GM15510 (cell line): ENCODE data around the gene PSAPL1.

Source experiments
- POLR2A ChIP-seq: IDR thresholded peaks from 3 replicates; pipeline ENCODE4 v1.6.1; 2011; ENCODE audit warnings: borderline replicate concordance; ENCODE audit not compliant: insufficient read length; ENCODE audit errors: extremely low read depth

Gene PSAPL1

DNA sequence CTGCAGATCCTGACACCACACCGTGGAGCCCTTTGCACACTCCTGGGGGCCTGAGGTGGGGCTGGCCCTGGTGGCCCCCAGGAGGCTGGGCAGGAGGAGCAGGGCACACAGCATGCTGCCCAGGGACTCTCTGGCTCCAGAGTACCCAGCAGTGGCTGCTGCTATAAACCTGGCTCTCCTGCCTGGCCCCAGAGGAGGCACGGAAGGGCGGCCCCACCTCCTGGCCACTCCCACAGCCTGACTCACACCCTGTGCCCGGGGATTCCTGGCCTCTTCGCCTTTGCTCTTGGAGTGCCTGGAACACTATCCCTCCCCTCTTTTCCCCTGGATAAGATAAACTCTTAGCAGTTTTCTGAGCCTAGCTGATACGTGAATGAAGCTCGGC lies at the start of gene PSAPL1:
Gene PSAPL1 (minus strand): TSS at position 165 of the 385 bp plus-strand sequence. CDS start 51 bp downstream, at position 114.
- TF ChIP-seq POLR2A: no peak

- TF ChIP-seq POLR2A: no peak
Observed at GRCh38 chr4:7481227-7481626, 46.5 kb upstream of the PSAPL1 start.

GRCh38 chr4:7480423-7480822 lies 45.7 kb upstream of the PSAPL1 start:
- no peak for TF ChIP-seq POLR2A

- no peak for TF ChIP-seq POLR2A
Observed at GRCh38 chr4:7478665-7479064, 43.9 kb upstream of the PSAPL1 start.

DNA sequence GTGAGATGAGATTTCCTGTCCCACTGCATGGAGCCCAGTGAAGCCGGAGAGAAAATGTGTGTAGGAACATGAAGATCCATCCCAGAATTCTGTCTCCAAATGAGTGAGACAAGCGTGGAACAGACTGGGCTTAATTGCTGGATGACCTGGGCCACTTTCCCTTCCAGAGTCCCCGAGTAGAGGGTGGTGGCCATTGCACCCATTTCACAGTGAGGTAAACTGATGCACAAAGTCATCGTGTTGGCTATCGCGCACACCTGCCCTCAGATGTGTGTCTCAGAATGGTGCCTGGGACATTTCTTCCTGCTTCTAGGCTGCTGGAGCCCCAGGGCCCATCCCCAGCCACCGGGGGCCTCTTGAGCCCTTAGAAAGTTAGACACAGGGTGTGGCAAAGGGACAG lies 43.0 kb upstream of the PSAPL1 start:
- TF ChIP-seq POLR2A: no peak

DNA sequence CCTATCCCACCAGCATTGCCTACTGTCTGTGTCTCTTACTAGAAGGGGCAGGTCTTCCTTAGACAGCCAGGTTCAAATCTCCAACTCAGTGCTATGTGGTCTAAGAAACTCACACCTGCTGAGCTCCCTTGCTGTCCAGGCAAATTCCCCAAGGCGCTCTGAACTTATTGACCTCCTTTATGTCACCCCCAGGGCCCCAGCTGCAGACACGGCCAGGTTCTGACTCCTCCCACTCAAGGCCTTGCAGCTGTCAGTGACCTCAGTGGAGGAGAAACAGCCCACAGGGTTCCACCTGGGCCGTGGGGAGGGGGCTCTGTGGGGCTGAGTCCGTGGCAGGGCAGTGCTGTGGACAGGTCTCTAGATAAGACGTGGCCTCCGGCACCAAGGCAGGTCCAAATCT lies 42.1 kb upstream of the PSAPL1 start:
- TF ChIP-seq POLR2A: no peak

- TF ChIP-seq POLR2A: no peak
Observed at GRCh38 chr4:7475207-7475606, 40.5 kb upstream of the PSAPL1 start.

GRCh38 chr4:7474320-7474719 lies 39.6 kb upstream of the PSAPL1 start:
- TF ChIP-seq POLR2A: no peak

DNA sequence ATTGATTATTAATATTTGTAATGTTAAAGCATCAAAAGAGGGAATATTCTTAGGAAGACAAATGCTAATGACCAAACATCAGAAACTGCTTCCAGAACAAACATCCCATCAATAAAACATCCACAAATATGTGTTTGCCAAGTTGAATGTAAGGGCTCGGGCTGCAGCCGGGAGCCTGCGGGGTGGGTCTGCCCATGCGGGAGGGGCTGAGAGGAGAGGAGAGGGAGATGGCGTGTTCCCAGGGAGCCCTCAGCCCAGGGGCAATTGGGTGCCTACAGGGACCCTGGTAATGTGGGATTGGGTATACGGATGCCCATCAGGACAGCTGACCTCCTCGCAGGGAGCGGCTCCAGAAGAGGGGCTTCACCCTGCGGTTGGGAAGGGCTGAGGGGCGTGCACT lies 38.4 kb upstream of the PSAPL1 start:
- TF ChIP-seq POLR2A: no peak

GRCh38 chr4:7472442-7473013 lies 37.8 kb upstream of the PSAPL1 start:
- TF ChIP-seq POLR2A: no peak

- no peak for TF ChIP-seq POLR2A
Observed at GRCh38 chr4:7470522-7471128, 35.9 kb upstream of the PSAPL1 start.

- TF ChIP-seq POLR2A: no peak
Observed at GRCh38 chr4:7470111-7470510, 35.4 kb upstream of the PSAPL1 start.

GRCh38 chr4:7469023-7469422 lies 34.3 kb upstream of the PSAPL1 start:
- no peak for TF ChIP-seq POLR2A

DNA sequence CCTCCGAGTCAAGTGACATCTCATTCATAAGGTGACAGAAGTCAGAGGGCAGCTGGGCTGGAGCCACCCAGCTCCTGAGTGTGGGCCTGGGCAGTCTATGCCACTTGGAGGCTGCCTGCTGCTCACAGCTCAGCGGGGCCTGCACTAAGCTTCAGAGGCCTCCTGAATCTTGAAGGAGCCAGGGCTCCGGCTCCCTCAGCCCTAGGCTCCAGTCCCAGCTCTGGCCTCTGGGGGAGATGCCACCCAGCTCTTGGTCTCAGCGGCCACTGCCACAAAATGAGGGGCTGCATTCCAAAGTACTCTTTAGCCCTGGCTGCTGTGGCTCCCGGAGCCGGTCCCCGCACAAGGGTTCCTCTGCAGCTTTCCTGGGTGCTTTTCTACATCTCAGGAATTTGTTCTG lies 32.7 kb upstream of the PSAPL1 start:
- no peak for TF ChIP-seq POLR2A

DNA sequence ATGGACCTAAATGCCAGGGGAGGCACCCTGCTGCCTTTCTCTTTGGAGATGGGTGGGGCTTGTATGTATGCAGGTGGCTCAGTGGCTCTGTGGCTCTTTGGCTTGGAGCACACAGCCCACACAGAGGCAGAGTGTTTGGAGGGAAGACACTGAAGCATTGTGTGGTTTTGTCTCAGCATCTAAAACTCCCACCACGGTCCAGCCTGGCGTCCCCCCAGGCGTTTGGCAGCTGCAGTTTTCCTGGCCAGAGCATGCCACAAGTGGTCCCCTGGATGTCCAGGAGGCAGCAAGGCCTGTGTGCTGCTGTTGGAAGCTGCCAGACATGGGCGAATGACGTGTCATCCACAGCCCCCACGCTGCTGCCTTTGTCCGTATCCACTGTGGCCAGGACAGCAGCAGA lies 32.2 kb upstream of the PSAPL1 start:
- TF ChIP-seq POLR2A: no peak

DNA sequence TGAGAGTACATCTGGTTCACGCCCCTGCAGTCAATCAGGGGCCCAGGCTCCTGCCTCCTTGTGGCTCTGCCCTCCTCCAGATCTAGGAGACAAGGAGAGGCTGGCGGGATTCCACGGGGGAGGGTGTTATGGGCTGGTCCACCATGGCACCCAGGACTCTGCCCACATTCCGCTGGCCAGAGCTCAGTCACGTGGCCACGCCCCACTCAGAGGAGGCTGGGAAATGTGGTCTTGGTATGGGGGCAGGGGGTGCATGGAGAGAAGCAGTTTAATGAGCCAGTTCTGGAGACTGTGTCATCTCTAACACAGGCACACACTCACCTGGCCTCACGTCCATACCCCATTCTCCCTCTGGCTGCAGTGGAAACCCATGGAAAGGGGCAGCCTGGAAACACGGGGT lies 31.5 kb upstream of the PSAPL1 start:
- TF ChIP-seq POLR2A: no peak

DNA sequence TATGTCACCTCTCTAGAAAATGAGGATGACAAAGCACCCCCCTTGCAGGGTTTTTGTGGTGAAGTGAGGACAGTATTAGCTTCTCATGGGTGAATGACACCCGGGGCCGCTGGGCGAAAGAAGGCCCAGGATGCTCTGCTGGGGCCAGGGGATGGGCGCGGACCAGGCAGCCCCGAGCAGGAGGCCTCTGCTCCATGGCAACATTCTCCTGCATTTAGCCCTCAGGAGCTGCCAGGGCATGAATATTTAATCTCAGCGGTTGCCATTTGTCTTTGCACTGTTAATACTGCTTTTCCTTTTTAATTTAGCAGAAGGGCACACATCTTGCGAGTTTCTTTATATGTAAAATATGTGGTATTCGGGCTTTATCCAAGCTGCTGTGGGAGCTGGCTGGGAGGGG lies 30.3 kb upstream of the PSAPL1 start:
- no peak for TF ChIP-seq POLR2A
